GM18502 (cell line): Measurements from ENCODE around the gene DENND1A.
"Not testable (repeated sequence)": the region's sequence is repeated elsewhere in the genome, so short reads cannot be mapped to it uniquely, and the experiment has no call there.

Experiments
- ATAC-seq: cut with Tn5 transposase; IDR thresholded peaks from one replicate; pipeline ENCODE4 v1.9.1; 2021; ENCODE audit warnings: mild to moderate bottlenecking; ENCODE audit not compliant: unreplicated experiment, poor library complexity

DENND1A gene

DNA sequence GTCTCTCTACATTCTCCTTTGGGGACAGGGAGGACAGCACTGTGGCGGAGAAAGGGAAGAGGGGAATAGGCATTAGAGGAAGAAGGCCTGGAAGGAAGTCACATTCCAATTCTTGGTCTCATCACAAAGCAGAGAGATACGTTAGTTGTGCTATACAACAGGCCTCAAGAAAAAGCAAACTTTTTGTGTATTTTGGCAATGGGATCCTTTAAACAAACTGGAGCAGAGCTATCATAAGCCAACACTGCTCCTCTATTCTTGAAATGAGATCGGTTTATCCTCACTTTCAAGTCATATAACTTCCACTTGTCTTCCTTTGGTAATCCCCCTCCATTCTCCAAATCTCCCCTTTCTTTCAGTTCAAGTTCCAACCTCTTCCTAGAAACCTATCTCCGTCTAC lies 6.5 kb downstream of the DENND1A start:
- no peak for ATAC-seq

DNA sequence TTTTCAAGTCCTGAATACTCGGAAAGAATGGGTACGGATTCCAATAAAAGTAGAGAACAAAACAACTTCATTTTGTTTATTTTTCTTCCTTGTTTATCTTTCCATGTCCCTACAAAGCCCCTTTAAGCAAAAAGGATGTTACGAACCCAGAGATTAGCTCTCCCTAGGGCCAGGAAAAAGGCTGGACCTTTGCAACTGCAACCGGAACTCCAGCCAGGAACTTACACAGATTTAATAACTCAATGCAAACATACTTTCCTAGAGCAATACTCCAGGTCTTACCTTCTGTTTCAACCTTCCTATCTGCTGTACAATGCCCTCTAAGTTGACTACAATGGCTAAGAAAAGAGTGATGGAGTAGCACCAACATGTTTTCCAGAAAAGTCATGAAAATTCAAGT lies 7.0 kb downstream of the DENND1A start:
- no peak for ATAC-seq

DNA sequence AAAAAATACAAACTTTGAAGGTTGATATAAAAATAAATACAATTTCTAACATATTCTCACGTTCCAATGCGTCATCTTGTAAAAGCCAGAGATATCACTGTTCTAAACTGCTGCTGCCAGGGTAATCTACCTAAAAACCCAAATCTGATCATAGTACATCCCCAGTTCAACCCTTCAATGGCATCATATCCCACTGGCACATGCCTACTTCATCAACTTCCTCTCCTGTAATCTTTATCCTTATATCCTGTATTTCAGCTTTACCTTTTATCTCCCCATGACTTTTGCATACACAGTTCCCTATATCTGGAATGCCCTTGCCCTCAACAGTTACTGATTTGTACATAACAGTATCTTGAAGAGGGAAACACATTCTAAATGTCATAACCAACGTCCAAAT lies 7.5 kb downstream of the DENND1A start:
- ATAC-seq: no peak

DNA sequence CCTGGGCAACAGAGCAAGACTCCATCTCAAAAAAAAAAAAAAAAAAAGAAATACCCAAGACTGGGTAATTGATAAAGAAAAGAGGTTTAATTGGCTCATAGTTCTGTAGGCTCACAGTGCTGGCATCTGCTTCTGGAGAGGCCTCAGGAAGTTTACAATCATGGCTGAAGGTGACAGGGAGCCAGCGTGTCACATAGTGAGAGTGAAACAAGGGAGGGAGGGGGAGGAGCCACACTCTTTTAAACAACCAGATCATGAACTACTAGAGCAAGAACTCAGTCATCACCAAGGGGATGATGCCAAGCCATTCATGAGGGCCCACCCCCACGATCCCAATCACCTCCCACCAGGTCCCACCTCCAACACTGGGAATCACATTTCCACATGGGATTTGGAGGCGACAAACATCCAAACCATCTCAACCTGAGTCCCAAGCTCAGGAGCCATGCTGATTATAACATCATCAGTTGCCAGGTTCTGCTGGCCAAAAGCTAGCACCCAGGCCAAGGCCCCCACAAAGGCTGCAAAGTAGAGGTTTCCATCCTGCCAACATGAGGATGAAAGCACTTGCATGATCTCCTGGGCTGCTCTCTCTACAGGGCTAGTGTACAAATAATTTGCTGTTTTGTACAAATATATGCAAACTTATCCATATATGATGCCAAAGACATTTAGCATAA lies 15.3 kb downstream of the DENND1A start:
- ATAC-seq: no peak

DNA sequence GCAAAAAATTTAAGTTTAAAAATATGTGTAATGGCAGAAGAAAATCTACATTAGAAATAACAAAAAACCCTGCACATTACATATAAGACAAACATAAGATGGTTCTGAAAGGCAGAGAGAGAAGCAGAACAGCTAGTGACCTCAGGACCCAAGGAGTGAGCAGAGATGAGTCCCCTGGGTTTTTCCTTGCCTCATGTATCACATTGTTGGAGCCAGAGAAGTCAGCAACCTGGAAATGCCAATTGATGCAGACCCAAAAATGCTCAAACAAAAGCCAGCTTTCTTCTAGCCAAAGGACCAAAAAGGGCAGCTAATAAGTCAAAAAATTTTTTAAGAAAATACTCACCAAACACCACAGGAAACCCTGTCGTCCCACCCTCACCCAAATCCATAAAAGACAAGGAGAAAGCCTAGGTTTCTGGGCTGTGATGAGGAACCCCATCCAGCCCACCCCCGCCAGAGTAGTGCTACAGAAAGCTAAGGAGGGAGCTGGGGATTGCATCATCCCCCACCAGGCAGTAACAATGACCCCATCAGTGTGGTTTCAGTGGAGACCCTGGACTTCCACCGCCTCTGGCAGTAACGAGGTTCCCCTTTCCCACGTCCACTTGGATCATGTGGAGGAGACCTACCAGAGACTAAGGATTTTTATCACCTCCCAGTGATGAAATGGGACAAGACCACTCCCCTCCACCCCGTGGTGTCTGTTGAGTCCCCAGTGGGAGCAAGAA lies 17.6 kb downstream of the DENND1A start:
- no peak for ATAC-seq

DNA sequence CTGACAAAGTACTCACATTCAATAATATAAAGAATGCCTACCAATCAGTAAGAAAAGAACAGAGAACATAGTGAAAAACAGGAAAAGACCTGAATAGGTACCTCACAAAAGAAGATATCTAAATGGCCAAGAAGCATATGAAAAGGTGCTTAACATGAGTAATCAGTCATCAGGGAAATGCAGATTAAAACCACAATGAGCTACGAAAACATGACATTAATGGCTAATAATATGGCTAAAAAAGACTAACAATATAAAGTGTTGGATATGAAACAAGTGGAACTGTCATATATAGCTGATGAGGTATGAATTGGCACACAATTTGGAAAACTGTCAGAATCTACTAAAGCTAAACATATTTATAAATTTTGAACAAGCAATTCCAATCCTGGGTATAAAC lies 18.9 kb downstream of the DENND1A start:
- no peak for ATAC-seq

DNA sequence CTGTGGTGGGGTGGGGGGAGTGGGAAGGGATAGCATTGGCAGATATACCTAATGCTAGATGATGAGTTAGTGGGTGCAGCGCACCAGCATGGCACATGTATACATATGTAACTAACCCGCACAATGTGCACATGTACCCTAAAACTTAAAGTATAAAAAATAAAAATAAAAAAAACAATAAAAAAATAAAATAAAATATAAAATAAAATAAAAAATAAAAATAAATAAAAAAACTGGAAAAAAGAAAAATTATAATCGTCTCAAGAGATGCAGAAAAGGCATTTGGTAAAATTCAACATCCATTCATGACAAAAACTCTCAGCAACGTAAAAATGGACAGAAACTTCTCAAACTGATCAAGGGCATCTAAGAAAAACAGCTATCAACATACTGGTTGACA lies 20.7 kb downstream of the DENND1A start:
- ATAC-seq: not testable (repeated sequence)

DNA sequence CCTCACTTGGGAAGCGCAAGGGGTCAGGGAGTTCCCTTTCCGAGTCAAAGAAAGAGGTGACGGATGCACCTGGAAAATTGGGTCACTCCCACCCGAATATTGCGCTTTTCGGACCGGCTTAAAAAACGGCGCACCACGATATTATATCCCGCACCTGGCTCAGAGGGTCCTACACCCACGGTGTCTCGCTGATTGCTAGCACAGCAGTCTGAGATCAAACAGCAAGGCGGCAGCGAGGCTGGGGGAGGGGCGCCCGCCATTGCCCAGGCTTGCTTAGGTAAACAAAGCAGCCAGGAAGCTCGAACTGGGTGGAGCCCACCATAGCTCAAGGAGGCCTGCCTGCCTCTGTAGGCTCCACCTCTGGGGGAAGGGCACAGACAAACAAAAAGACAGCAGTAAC lies 26.4 kb downstream of the DENND1A start:
- not testable (repeated sequence) for ATAC-seq

DNA sequence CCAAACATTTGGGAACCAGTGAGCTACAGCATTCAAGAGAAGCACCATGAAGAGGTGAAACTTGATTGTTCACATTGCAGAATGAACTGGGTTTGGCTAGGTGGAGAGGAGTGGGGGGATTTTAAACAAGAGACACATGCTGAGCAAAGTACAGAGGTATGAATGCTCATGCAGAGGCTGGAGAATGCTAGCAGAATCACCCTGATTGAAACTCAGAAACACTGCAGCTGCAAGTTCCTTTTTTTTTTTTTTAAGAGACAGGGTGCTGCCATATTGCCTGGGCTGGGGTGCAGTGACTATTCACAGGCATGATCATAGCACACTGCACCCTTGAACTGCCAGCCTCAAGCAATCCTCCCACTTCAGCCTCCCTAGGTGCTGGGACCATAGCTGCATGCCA lies 35.1 kb downstream of the DENND1A start:
- no peak for ATAC-seq

DNA sequence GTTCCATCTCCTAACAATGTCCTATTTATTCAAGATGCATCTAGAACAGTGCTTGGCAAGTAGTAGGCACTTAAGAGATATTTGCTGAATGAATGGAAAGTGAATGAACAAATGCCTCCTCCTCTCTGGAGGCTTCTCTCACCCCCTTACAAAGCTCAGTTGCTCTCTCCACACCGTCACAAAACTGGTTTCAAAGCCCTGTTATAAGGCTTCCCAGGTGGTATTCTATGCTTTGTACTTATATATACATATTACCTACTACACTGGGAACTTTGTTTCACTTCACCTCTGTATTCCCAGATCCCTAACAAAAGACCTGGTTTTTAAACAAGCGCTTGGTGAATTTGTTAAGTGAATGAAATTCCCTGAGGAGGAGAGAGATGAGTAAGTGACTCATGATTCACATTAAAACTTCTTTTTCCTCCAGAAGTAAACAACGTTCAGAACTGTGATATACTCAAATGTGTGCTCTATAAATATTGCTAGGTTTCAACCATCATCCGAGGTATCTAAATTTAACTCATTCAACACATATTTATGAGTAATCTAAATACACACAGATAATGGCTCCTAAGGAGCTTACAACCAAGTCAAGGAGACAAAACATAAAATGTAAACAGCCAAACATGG lies 36.0 kb downstream of the DENND1A start:
- no peak for ATAC-seq

DNA sequence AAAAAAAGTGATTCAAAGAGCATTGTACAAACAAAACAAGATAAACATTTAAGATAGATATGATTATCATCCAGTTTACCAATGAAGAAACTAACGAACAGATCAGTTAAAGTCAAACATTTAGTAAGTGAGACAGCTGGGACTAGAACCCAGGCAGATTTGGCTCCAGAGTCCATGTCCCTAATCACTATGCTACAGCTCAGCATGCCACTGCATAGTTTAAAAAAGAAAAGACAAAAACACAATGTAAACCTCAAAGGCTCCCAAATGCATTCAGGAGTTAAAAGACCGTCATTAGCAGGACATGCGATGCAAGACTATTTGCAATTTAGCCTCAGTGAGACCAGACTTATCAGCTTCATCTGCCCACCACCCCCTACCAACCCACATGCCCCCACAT lies 36.8 kb downstream of the DENND1A start:
- no peak for ATAC-seq

DNA sequence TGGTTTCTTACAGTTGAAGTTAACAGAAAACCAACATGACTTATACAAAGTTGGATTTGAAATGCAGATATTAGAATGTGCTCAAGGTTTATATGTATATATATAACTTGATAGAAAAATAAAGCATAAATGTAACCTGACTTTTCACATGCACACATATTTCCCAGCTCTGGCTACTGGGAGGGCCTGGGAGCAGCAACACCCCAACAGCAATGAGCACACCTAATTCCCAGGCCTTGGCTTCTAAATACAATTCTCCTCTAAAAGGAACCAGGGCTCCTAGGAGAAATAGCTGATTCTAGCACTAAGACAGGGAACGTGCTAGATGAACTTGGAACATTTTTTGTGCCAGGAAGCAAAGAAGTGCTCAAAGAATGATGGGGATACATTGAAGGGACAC lies 42.1 kb downstream of the DENND1A start:
- ATAC-seq: no peak

DNA sequence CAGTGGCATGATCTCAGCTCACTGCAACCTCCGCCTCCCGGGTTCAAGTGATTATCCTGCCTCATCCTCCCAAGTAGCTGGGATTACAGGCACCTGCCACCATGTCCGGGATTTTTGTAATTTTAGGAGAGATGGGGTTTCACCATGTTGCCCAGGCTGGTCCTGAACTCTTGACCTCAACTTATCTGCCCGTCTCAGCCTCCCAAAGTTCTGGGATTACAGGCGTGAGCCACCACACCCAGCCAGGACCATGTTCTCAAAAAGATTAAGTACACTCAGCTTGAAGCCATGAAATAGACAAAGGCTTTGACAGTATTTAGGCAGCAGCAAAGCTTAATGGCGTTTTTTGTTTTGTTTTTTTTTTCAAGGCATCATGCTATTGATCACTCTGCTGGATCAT lies 44.1 kb downstream of the DENND1A start:
- ATAC-seq: not testable (repeated sequence)

DNA sequence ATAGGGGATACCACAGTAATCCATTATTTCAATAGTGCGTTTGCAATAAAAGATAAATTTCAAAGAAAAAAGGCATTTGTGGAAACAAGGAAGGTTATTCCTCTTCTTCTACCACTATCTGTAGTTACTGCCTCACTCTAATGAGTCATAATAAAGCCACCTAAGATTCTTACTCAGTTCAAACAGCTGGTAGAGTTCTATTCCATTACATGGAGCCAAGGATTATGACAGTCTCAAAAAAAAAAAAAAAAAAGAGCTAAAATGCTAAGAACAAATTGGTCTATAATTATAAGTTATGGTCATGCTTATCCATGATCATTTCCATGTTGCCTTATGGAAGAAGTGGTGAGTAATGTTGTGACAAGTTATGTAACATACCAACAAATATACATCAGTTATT lies 46.3 kb downstream of the DENND1A start:
- ATAC-seq: no peak

DNA sequence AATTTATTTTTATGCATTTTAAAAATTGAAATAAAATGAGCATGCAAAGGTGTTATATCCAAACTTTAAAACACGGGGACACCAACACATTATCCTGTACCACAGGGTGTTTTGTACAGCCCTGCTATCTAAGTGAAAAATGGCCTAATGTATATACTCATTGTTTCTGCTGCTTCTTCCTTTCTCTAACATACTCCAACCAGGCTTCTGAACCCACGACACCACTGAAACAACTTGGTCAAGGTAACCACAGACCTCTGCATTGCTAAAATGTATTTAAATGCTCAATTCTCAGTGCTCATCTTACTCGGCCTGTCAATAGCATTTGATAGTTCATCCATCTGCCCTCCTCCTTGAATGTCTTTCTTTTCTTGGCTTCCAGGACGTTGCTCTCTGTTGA lies 48.3 kb downstream of the DENND1A start:
- no peak for ATAC-seq

DNA sequence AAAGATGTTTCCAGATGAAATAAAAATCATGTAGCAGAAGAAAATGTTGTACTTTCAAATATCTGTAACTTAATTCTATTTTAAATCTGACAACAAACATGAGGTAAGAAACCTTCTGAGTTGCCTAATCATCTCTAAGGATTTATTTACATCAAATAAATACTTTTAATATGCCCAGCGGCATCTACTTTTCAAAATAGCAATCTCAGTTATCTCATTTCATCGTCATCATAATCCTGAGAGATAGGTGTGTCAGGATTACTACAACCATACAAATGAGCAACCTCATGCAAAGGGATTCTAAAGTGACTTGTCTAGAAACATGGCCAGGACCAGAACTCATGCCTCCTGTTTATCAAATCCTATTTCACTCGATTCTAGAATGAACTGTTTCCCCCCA lies 49.5 kb downstream of the DENND1A start:
- no peak for ATAC-seq

DNA sequence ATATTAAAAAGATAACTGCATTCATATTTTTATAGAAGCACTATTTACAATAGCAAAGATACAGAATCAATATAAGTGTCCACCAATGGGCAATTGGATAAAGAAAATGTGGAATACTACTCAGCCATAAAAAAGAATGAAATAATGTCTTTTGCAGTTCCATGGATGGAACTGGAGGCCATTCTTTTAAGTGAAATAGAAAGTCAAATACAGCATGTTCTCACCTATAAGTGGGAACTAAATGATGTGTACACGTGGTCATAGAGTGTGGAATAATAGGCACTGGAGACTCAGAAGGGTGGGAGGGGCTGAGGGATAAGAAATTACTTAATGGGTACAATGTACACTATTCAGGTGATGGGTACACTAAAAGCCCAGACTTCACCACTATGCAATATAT lies 53.2 kb downstream of the DENND1A start:
- no peak for ATAC-seq

DNA sequence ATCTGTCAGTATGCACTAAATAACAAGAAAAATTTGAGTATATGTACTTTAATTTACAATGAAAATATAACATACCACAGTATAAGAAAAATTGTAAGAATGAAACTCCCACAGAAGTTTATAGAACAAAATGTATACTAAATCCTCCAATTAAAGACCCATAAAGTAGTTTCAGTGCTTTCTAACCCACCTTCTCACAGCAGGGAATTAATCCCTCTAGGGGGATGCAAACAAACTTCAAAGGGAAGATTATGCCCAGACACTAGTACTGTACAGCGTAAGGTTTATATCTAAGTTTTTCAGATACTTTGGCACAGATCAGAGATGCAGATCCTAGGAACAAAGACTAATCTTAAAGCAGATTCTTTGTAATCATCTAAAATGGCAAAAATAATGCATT lies 57.2 kb downstream of the DENND1A start:
- no peak for ATAC-seq

DNA sequence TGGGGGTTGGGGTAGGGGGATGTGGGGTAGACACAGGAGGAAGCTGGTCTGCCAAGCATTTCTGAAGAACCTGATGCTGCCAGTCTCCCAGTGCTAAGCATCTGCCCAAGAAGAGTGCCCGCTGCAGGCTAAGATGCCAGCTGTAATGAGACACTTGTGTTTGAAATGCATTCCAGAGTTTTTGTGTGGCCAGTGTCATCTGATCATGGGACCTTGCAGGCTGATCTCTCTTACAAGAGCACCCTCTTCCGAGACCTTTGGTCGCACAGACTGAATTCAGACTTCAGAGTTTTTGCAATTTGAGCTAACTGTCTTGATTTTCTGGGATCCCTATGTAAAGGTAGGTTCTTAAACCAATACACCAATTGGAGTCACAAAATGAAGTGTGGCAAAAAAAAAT lies 58.1 kb downstream of the DENND1A start:
- no peak for ATAC-seq

DNA sequence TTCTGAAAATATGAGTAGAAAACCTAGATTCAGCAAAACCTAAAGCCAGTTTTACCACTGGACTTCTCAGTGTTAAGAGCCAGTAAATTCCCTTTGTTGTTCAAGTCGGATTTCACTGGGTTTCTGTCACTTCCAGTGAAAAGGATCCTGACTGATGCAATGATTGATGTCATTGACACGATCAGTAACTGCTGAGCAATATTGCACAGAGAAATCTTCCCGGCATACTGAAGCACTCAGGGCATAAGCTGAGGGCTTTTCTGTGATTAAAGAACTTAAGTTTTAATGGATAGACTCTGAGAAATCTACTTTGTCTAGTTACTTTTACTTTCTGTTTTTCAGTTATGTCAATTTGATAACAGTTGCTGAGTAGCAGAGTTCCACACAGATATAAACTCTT lies 61.9 kb downstream of the DENND1A start:
- no peak for ATAC-seq

DNA sequence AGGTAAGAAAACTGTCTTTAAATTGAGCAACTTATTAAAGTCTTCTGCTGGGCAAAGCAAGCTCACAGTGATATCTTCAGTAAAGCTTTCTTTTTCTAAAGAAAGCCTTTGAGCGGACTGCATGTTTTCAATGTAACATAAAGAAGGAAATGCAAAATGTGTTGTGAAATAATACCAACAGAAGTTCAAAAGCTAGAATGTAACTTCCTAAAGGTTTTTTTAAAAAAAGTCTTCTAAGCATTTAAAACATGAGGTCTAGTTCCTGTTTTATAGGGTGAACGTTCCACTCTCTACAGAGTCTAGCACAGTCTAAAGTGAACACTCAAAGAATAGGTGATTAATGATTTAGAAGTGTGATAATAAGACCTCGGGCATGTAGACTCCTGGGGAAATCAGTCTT lies 62.9 kb downstream of the DENND1A start:
- ATAC-seq: no peak

DNA sequence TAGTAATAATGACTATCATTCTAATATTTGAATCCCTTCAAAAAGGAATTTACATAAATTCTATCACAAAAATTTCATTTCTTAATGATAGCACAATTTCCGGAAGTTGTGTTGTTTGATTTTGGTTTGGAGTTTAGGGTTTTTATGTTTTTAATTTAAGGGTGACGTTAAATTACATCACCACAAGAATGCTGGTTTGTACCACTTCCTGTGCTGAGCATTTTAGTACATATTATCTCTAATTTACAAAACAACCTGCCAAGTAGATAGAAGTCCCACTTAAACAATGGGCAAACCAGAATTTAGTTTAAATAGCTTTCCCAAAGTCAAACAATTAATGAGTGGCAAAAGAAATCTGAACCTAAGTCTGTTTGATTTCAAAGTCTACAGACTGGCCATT lies 63.4 kb downstream of the DENND1A start:
- ATAC-seq: no peak
